PC-3 (cell line): ENCODE measurements around the gene GALNTL6.

Experiments
- EZH2 ChIP-seq: fragments of 300-600 bp; sonication (generic); IDR thresholded peaks from one replicate; pipeline ENCODE4 v1.6.1; 2017; ENCODE audit warnings: antibody characterized with exemption, mild to moderate bottlenecking, low read length; ENCODE audit not compliant: unreplicated experiment
- EZH2phosphoT487 ChIP-seq: fragments of 300-600 bp; sonication (generic); IDR thresholded peaks from 2 replicates; pipeline ENCODE4 v1.6.1; 2018; ENCODE audit warnings: mild to moderate bottlenecking, antibody characterized with exemption, low read length, borderline replicate concordance
- TF ChIP-seq, protein P1 (sequence below): fragments of 300-600 bp; sonication (generic); conservative IDR thresholded peaks from 2 replicates; pipeline ENCODE4 v1.5.1; 2017; ENCODE audit warnings: antibody characterized with exemption, low read depth, mild to moderate bottlenecking, low read length

DNA sequence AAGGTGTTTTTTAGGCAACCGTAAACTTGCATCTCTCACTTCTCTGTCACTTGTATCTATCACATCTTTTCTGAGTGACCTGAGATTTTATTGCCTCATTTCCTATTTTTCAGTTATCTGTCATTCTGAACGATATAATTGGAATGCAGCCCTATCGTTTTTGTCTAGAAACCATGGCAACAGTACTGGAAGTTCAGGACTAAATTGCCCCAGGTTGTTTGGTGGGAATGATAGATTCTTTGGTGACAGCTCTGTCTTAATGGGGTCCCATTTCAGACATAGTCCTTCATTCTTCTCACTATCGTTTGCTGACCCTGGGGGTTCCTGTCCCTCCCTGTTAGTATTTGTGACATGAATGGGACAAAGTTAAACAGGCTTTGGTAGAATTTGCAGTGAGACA is 1087.7 kb downstream of the GALNTL6 start:
- TF ChIP-seq, protein P1, sequence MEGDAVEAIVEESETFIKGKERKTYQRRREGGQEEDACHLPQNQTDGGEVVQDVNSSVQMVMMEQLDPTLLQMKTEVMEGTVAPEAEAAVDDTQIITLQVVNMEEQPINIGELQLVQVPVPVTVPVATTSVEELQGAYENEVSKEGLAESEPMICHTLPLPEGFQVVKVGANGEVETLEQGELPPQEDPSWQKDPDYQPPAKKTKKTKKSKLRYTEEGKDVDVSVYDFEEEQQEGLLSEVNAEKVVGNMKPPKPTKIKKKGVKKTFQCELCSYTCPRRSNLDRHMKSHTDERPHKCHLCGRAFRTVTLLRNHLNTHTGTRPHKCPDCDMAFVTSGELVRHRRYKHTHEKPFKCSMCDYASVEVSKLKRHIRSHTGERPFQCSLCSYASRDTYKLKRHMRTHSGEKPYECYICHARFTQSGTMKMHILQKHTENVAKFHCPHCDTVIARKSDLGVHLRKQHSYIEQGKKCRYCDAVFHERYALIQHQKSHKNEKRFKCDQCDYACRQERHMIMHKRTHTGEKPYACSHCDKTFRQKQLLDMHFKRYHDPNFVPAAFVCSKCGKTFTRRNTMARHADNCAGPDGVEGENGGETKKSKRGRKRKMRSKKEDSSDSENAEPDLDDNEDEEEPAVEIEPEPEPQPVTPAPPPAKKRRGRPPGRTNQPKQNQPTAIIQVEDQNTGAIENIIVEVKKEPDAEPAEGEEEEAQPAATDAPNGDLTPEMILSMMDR = no peak
- TF ChIP-seq EZH2phosphoT487 (no peak), EZH2 (no peak)
